ENCODE measurements around the gene ABCA1.

The ABCA1 gene

GRCh38 chr9:104844710-104845109 lies 83.2 kb downstream of the ABCA1 start:
- H3K4me3 ChIP-seq (ENCODE audit: low read length in 2 of 2), result no peak overlapping the region
- H2BK5ac ChIP-seq (ENCODE audit: low read length), result no peak overlapping the region
- no peak overlapping the region for H2AK5ac ChIP-seq (ENCODE audit: low read depth, low read length)
- H3K4me2 ChIP-seq (ENCODE audit: insufficient read depth, low read length, poor library complexity, severe bottlenecking), result no peak overlapping the region
- H3K14ac ChIP-seq (ENCODE audit: low read length), result no peak overlapping the region
- no peak overlapping the region for H2BK15ac ChIP-seq (ENCODE audit: low read length)
- no CpG with 5 or more reads among the region's 3 CpGs for WGBS, 2 donors (ENCODE audit: extremely low coverage in 2 of 2, insufficient read length in 2 of 2, insufficient replicate concordance in 1 of 2)
- no peak overlapping the region for H4K8ac ChIP-seq (ENCODE audit: low read depth, low read length)
- no peak overlapping the region for H3K4ac ChIP-seq (ENCODE audit: low read length)
- no peak overlapping the region for H2AFZ ChIP-seq (ENCODE audit: low read length)
- H3K23ac ChIP-seq (ENCODE audit: low read depth, low read length, poor library complexity), result no peak overlapping the region
- H3K18ac ChIP-seq (ENCODE audit: low read length), result no peak overlapping the region
- DNase-seq (ENCODE audit: low spot score), result no peak
- H4K91ac ChIP-seq (ENCODE audit: low read depth, low read length, poor library complexity), result no peak overlapping the region
- no peak overlapping the region for H3K27ac ChIP-seq (replicated peaks; ENCODE audit: low read length)
- peaks cover 0 to 6% of the 10 kb centered on the region in 2 donors for H3K4me1 ChIP-seq (ENCODE audit: control insufficient read depth in 2 of 2, insufficient read depth in 1 of 2, low read depth in 1 of 2, low read length in 2 of 2)
- H3K9ac ChIP-seq (ENCODE audit: low read depth, low read length, poor library complexity), result no peak overlapping the region
- H3K27me3 ChIP-seq (ENCODE audit: control insufficient read depth in 3 of 3, insufficient read depth in 3 of 3, low read depth in 1 of 3, low read length in 3 of 3), result no peaks in the 10 kb centered on the region
- no peaks in the 10 kb centered on the region for H3K9me3 ChIP-seq (replicated peaks in 1 of 2; ENCODE audit: control insufficient read depth in 2 of 2, insufficient read depth in 1 of 2, low read depth in 1 of 2, low read length in 2 of 2)
- H2BK12ac ChIP-seq (ENCODE audit: low read length), result no peak overlapping the region
- no peaks in the 10 kb centered on the region for H3K79me1 ChIP-seq (ENCODE audit: low read depth, low read length)
- no peak overlapping the region for H2BK120ac ChIP-seq (ENCODE audit: low read depth, low read length)
- peaks cover 7 to 62% of the 10 kb centered on the region in 2 donors for H3K36me3 ChIP-seq (replicated peaks in 1 of 2; ENCODE audit: control insufficient read depth in 2 of 2, insufficient read depth in 2 of 2, low read length in 2 of 2)

GRCh38 chr9:104843644-104844240 lies 84.2 kb downstream of the ABCA1 start:
- H3K27ac ChIP-seq (replicated peaks; ENCODE audit: low read length), result no peak overlapping the region
- H2AK5ac ChIP-seq (ENCODE audit: low read depth, low read length), result no peak overlapping the region
- no peak overlapping the region for H3K4me2 ChIP-seq (ENCODE audit: insufficient read depth, low read length, poor library complexity, severe bottlenecking)
- no peak overlapping the region for H2AFZ ChIP-seq (ENCODE audit: low read length)
- H2BK15ac ChIP-seq (ENCODE audit: low read length), result no peak overlapping the region
- H2BK120ac ChIP-seq (ENCODE audit: low read depth, low read length), result no peak overlapping the region
- no peak for DNase-seq (ENCODE audit: low spot score)
- no peak overlapping the region for H3K4me3 ChIP-seq (ENCODE audit: low read length in 2 of 2)
- H4K91ac ChIP-seq (ENCODE audit: low read depth, low read length, poor library complexity), result no peak overlapping the region
- no peak overlapping the region for H4K8ac ChIP-seq (ENCODE audit: low read depth, low read length)
- H3K27me3 ChIP-seq (ENCODE audit: control insufficient read depth in 3 of 3, insufficient read depth in 3 of 3, low read depth in 1 of 3, low read length in 3 of 3), result no peaks in the 10 kb centered on the region
- no CpG with 5 or more reads among the region's 4 CpGs for WGBS, 2 donors (ENCODE audit: extremely low coverage in 2 of 2, insufficient read length in 2 of 2, insufficient replicate concordance in 1 of 2)
- H3K23ac ChIP-seq (ENCODE audit: low read depth, low read length, poor library complexity), result no peak overlapping the region
- H2BK12ac ChIP-seq (ENCODE audit: low read length), result no peak overlapping the region
- H3K4me1 ChIP-seq (ENCODE audit: control insufficient read depth in 2 of 2, insufficient read depth in 1 of 2, low read depth in 1 of 2, low read length in 2 of 2), result peaks cover 0 to 6% of the 10 kb centered on the region in 2 donors
- no peak overlapping the region for H2BK5ac ChIP-seq (ENCODE audit: low read length)
- H3K4ac ChIP-seq (ENCODE audit: low read length), result no peak overlapping the region
- no peak overlapping the region for H3K14ac ChIP-seq (ENCODE audit: low read length)
- no peak overlapping the region for H3K9ac ChIP-seq (ENCODE audit: low read depth, low read length, poor library complexity)
- peaks cover 7 to 66% of the 10 kb centered on the region in 2 donors for H3K36me3 ChIP-seq (replicated peaks in 1 of 2; ENCODE audit: control insufficient read depth in 2 of 2, insufficient read depth in 2 of 2, low read length in 2 of 2)
- no peaks in the 10 kb centered on the region for H3K79me1 ChIP-seq (ENCODE audit: low read depth, low read length)
- no peak overlapping the region for H3K18ac ChIP-seq (ENCODE audit: low read length)
- no peaks in the 10 kb centered on the region for H3K9me3 ChIP-seq (replicated peaks in 1 of 2; ENCODE audit: control insufficient read depth in 2 of 2, insufficient read depth in 1 of 2, low read depth in 1 of 2, low read length in 2 of 2)

DNA sequence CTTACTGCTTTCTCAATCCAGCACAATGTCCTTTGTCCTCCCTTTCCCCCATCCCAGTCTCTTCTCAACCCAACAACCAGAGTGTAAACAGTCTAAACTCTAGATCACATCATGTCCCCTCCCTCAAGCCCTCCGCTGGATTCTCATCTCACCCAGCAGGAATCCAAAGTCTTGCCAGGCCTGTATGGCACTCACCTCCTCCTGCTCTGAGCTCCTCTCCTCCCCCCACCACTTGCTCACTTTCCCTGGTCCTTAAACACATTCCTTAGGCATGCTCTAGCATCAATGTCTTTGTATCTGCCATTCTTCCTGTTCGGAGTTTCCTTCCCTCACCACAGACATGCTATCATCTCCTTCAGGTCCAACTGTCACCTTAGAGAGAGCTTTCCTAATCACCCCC lies 85.3 kb downstream of the ABCA1 start:
- no peak overlapping the region for H3K23ac ChIP-seq (ENCODE audit: low read depth, low read length, poor library complexity)
- H3K79me1 ChIP-seq (ENCODE audit: low read depth, low read length), result no peaks in the 10 kb centered on the region
- H4K91ac ChIP-seq (ENCODE audit: low read depth, low read length, poor library complexity), result no peak overlapping the region
- DNase-seq (ENCODE audit: low spot score), result no peak
- H2BK5ac ChIP-seq (ENCODE audit: low read length), result no peak overlapping the region
- no peak overlapping the region for H3K9ac ChIP-seq (ENCODE audit: low read depth, low read length, poor library complexity)
- WGBS, 2 donors (ENCODE audit: extremely low coverage in 2 of 2, insufficient read length in 2 of 2, insufficient replicate concordance in 1 of 2), result no CpG with 5 or more reads among the region's 2 CpGs
- no peak overlapping the region for H2BK120ac ChIP-seq (ENCODE audit: low read depth, low read length)
- peaks cover 8 to 66% of the 10 kb centered on the region in 2 donors for H3K36me3 ChIP-seq (replicated peaks in 1 of 2; ENCODE audit: control insufficient read depth in 2 of 2, insufficient read depth in 2 of 2, low read length in 2 of 2)
- peaks cover 0 to 6% of the 10 kb centered on the region in 2 donors for H3K4me1 ChIP-seq (ENCODE audit: control insufficient read depth in 2 of 2, insufficient read depth in 1 of 2, low read depth in 1 of 2, low read length in 2 of 2)
- no peak overlapping the region for H3K4me2 ChIP-seq (ENCODE audit: insufficient read depth, low read length, poor library complexity, severe bottlenecking)
- no peak overlapping the region for H3K27ac ChIP-seq (replicated peaks; ENCODE audit: low read length)
- no peak overlapping the region for H2BK15ac ChIP-seq (ENCODE audit: low read length)
- no peak overlapping the region for H3K4ac ChIP-seq (ENCODE audit: low read length)
- H3K4me3 ChIP-seq (ENCODE audit: low read length in 2 of 2), result no peak overlapping the region
- no peak overlapping the region for H3K14ac ChIP-seq (ENCODE audit: low read length)
- H3K18ac ChIP-seq (ENCODE audit: low read length), result no peak overlapping the region
- no peaks in the 10 kb centered on the region for H3K27me3 ChIP-seq (ENCODE audit: control insufficient read depth in 3 of 3, insufficient read depth in 3 of 3, low read depth in 1 of 3, low read length in 3 of 3)
- no peak overlapping the region for H2BK12ac ChIP-seq (ENCODE audit: low read length)
- no peak overlapping the region for H2AFZ ChIP-seq (ENCODE audit: low read length)
- H4K8ac ChIP-seq (ENCODE audit: low read depth, low read length), result no peak overlapping the region
- no peaks in the 10 kb centered on the region for H3K9me3 ChIP-seq (replicated peaks in 1 of 2; ENCODE audit: control insufficient read depth in 2 of 2, insufficient read depth in 1 of 2, low read depth in 1 of 2, low read length in 2 of 2)
- H2AK5ac ChIP-seq (ENCODE audit: low read depth, low read length), result no peak overlapping the region

GRCh38 chr9:104841601-104842141 lies 86.3 kb downstream of the ABCA1 start:
- no peak for DNase-seq (ENCODE audit: low spot score)
- Histone ChIP-seq H3K27ac (replicated peaks; ENCODE audit: low read length) (no peak overlapping the region), H2AK5ac (ENCODE audit: low read depth, low read length) (no peak overlapping the region), H4K8ac (ENCODE audit: low read depth, low read length) (no peak overlapping the region), H3K4ac (ENCODE audit: low read length) (no peak overlapping the region), H4K91ac (ENCODE audit: low read depth, low read length, poor library complexity) (no peak overlapping the region), H3K9me3 (replicated peaks in 1 of 2; ENCODE audit: control insufficient read depth in 2 of 2, insufficient read depth in 1 of 2, low read depth in 1 of 2, low read length in 2 of 2) (no peaks in the 10 kb centered on the region), H2BK120ac (ENCODE audit: low read depth, low read length) (no peak overlapping the region), H3K4me3 (ENCODE audit: low read length in 2 of 2) (no peak overlapping the region), H2AFZ (ENCODE audit: low read length) (no peak overlapping the region), H3K14ac (ENCODE audit: low read length) (no peak overlapping the region), H3K79me1 (ENCODE audit: low read depth, low read length) (no peaks in the 10 kb centered on the region), H3K9ac (ENCODE audit: low read depth, low read length, poor library complexity) (peak overlapping the region; percentile 33), H3K18ac (ENCODE audit: low read length) (no peak overlapping the region), H3K4me1 (ENCODE audit: control insufficient read depth in 2 of 2, insufficient read depth in 1 of 2, low read depth in 1 of 2, low read length in 2 of 2) (peaks cover 0 to 6% of the 10 kb centered on the region in 2 donors), H2BK5ac (ENCODE audit: low read length) (no peak overlapping the region), H3K27me3 (ENCODE audit: control insufficient read depth in 3 of 3, insufficient read depth in 3 of 3, low read depth in 1 of 3, low read length in 3 of 3) (no peaks in the 10 kb centered on the region), H2BK12ac (ENCODE audit: low read length) (no peak overlapping the region), H3K36me3 (replicated peaks in 1 of 2; ENCODE audit: control insufficient read depth in 2 of 2, insufficient read depth in 2 of 2, low read length in 2 of 2) (peaks cover 9 to 77% of the 10 kb centered on the region in 2 donors), H3K4me2 (ENCODE audit: insufficient read depth, low read length, poor library complexity, severe bottlenecking) (no peak overlapping the region), H3K23ac (ENCODE audit: low read depth, low read length, poor library complexity) (no peak overlapping the region), H2BK15ac (ENCODE audit: low read length) (no peak overlapping the region)
- no CpG with 5 or more reads among the region's 7 CpGs for WGBS, 2 donors (ENCODE audit: extremely low coverage in 2 of 2, insufficient read length in 2 of 2, insufficient replicate concordance in 1 of 2)

Measured in neuronal stem cell (in vitro differentiated cells).